ENCODE measurements around the gene DNAJC5. TPM values are rescaled to one million over a fixed set of nuclear protein-coding genes. Genes with fewer than 3 reads are reported as not detected.

Gene DNAJC5
- total and polyA plus RNA-seq, 2 of the 8 experiments (the other 6 are each of a cell fraction or from before 2014, with no cell fraction given) = 19.2 to 31.2 TPM

DNA sequence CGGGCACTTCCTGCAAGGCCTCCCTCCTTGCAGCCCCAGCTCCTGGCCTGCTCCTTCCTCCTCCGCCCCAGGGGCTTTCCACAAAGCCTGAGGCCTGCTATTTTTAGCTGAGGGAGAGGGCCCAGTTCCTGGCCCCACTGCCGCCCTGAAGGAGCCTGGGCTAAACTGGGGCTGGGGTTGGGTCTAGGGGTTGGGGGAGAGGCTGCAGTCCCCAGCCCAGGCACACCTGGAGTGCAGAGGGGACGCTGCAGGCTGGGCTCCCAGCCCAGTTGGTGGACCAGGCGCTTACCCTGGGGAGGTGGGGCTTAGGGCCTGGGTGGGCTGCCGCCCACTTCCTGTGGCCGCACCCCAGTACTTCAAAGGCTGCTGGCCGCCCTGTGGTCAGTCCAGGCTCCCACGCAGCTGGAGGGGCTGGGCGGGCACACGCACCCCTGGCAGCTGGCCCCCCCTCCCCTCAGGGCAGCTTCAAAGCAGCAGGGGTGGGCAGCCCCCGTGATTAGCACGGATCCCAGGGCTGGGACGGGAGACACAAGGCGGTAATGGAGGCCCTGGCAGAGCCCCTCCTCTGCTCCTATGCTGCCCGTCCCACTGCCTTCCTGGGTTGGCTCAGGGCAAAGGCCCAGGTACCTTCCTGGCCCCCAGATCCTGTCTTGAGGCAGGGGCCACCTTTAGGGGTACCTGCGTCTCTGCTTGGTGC, 40.7 kb upstream of the DNAJC5 start:
- no peak overlapping the region for H3K56ac ChIP-seq (replicated peaks; ENCODE audit: insufficient read length, low read depth, low read length)
- peak overlapping the region; percentile 95 for H3K4ac ChIP-seq (replicated peaks; ENCODE audit: insufficient read length, low read depth, low read length)
- no peak overlapping the region; a peak in 1 of 7 replicates for H3K9ac ChIP-seq (replicated peaks in 1 of 4; ENCODE audit: extremely low read depth in 1 of 4, low read depth in 3 of 4, low read length in 3 of 4)
- H3K36me3 ChIP-seq (ENCODE audit: control insufficient read depth in 2 of 4, insufficient read depth in 4 of 4, low read length in 3 of 4) = no peaks in the 10 kb centered on the region
- FAIRE-seq (no peak), DNase-seq (ENCODE audit: low read depth in 1 of 2, low spot score in 2 of 2) (peak in 1 of 2 experiments; percentile 66)
- H2BK12ac ChIP-seq (ENCODE audit: low read depth, low read length) = peak overlapping the region; percentile 50; the same call in 1 of the 2 replicates
- no peaks in the 10 kb centered on the region for H4K20me1 ChIP-seq (replicated peaks in 1 of 2; ENCODE audit: control insufficient read depth in 1 of 2, insufficient read depth in 2 of 2, low read length in 2 of 2)
- no peak overlapping the region for H2BK15ac ChIP-seq (ENCODE audit: low read length)
- ChIA-PET POLR2A (ENCODE audit: partially characterized antibody) (interaction anchor here (1.2 to 4.9 kb wide), 5 partner anchors 7 to 146 kb away, joined by 3 to 34 read pairs (median 5); partner anchors contain the start of genes ARFRP1, TPD52L2 and ZGPAT), CTCF (ENCODE audit: partially characterized antibody) (interaction anchor here (1.0 to 3.1 kb wide), 6 partner anchors 10 to 120 kb away, joined by 3 to 13 read pairs (median 6); partner anchors contain the start of gene TPD52L2)
- 61% methylated on average over 4 of the region's 17 CpGs; no CpG with 5 or more reads in 1 of the 2 experiments for WGBS, 2 experiments (ENCODE audit: extremely low coverage in 1 of 2, insufficient coverage in 1 of 2, insufficient read length in 1 of 2, insufficient replicate concordance in 2 of 2, low coverage in 1 of 2, low lambda C conversion rate in 2 of 2, missing lambda C conversion rate in 1 of 2)
- H3K27me3 ChIP-seq (replicated peaks in 1 of 4; ENCODE audit: control insufficient read depth in 3 of 4, extremely low read depth in 1 of 4, insufficient read depth in 3 of 4, low read length in 3 of 4) = no peaks in the 10 kb centered on the region
- peaks cover 3 to 42% (median 37%) of the 10 kb centered on the region in 4 experiments for H3K4me1 ChIP-seq (replicated peaks in 1 of 4; ENCODE audit: control insufficient read depth in 3 of 4, insufficient read depth in 4 of 4, low read length in 3 of 4)
- H2BK120ac ChIP-seq (replicated peaks; ENCODE audit: low read depth, low read length) = no peak overlapping the region
- peak overlapping the region; percentile 93 for H3K18ac ChIP-seq (ENCODE audit: extremely low read depth, low read length)
- H3K14ac ChIP-seq (ENCODE audit: insufficient read length) = no peak overlapping the region
- TF ChIP-seq RAD21 (IDR thresholded peaks at IDR 0.05 in 1 of 2, conservative IDR thresholded peaks at IDR 0.05 in 1 of 2; ENCODE audit: low read depth in 2 of 2, low read length in 2 of 2) (no peak; a peak in 1 of 4 replicates), PHF8 (conservative IDR thresholded peaks at IDR 0.05; ENCODE audit: low read depth, low read length) (0 out of 2 replicates have a peak, but pooled peaks have one; percentile 7)
- peaks cover 8% of the 10 kb centered on the region; the same call in 1 of the 2 replicates for H3K23me2 ChIP-seq (ENCODE audit: low read depth, low read length)
- peak overlapping the region; percentile 84 for H4K8ac ChIP-seq (ENCODE audit: extremely low read depth, insufficient read depth, low read length)
- no peak overlapping the region for H3K23ac ChIP-seq (ENCODE audit: insufficient read length)
- H4K5ac ChIP-seq (ENCODE audit: insufficient read length, low read depth, low read length) = peak overlapping the region; percentile 50
- H3K79me1 ChIP-seq (ENCODE audit: low read depth, low read length) = no peaks in the 10 kb centered on the region
- H3K4me3 ChIP-seq (ENCODE audit: extremely low read depth in 1 of 4, insufficient read depth in 2 of 4, low read depth in 3 of 4, low read length in 4 of 4) = peak overlapping the region in 1 of 4 experiments; percentile 56; a peak in 2 of 8 replicates
- H2AK5ac ChIP-seq (ENCODE audit: low read depth, low read length) = peak overlapping the region; percentile 97; the same call in 1 of the 2 replicates
- H2BK5ac ChIP-seq (ENCODE audit: low read depth, low read length) = peak overlapping the region; percentile 93
- H3K27ac ChIP-seq (ENCODE audit: low read depth, low read length) = no peak overlapping the region; the same call in 1 of the 2 replicates
- no peaks in the 10 kb centered on the region for H3K9me3 ChIP-seq (ENCODE audit: insufficient read depth in 2 of 2, low read depth in 1 of 2, low read length in 1 of 2)
- H2BK20ac ChIP-seq (ENCODE audit: low read length) = peak overlapping the region; percentile 90; the same call in 1 of the 2 replicates
- H4K91ac ChIP-seq (replicated peaks; ENCODE audit: insufficient read length, low read length) = peak overlapping the region; percentile 85
- H3K79me2 ChIP-seq (ENCODE audit: control insufficient read depth in 1 of 2, insufficient read depth in 2 of 2, low read length in 2 of 2) = no peaks in the 10 kb centered on the region
- H3K4me2 ChIP-seq (ENCODE audit: insufficient read depth in 1 of 2, low read depth in 2 of 2, low read length in 2 of 2) = peak overlapping the region; percentile 61 to 74; a peak in 2 of 4 replicates
- H2AFZ ChIP-seq (ENCODE audit: low read length) = no peak overlapping the region

All from H1 (cell line).